H1 (cell line): ENCODE measurements around the gene NADK. TPM values are rescaled to one million over a fixed set of nuclear protein-coding genes. Genes with fewer than 3 reads are reported as not detected.
"Not testable (repeated sequence)": the region's sequence is repeated elsewhere in the genome, so short reads cannot be mapped to it uniquely, and the experiment has no call there.

ENCODE experiments used
- CTCF ChIA-PET: fragments of 300-600 bp; sonication (Branson Sonifier 250); formaldehyde crosslinking; loops from one replicate; lab custom pipeline; 2021; ENCODE audit not compliant: partially characterized antibody; lab: Charles Lee
- POLR2A ChIA-PET: fragments of 300-600 bp; sonication (Branson Sonifier 250); formaldehyde crosslinking; loops from one replicate; lab custom pipeline; 2021; ENCODE audit warnings: inconsistent platforms; ENCODE audit not compliant: partially characterized antibody; lab: Charles Lee
- DNase-seq, 2 experiments: peaks; one replicate each; pipeline versions ENCODE4 v3.0.0 to v3.0.0-alpha.2; 2010 to 2022; ENCODE audit warnings: low spot score in 2 of 2, low read depth in 1 of 2, mixed read lengths in 1 of 2
- FAIRE-seq: peaks from 2 replicates; lab custom pipeline; 2011; peaks lifted over from hg19 to GRCh38; lab: Jason Lieb, UNC
- H2AFZ ChIP-seq: 2 replicates; pipeline ENCODE4 v1.8.1; 2012; ENCODE audit warnings: low read length, inconsistent platforms
- H2AK5ac ChIP-seq: 2 replicates; pipeline ENCODE4 v1.6.1; 2013; ENCODE audit warnings: low read depth, low read length
- H2BK120ac ChIP-seq: replicated peaks from 2 replicates; pipeline ENCODE3; 2013; ENCODE audit warnings: low read depth, low read length, inconsistent platforms
- H2BK12ac ChIP-seq: 2 replicates; pipeline ENCODE4 v1.6.1; 2013; ENCODE audit warnings: low read depth, low read length
- H2BK15ac ChIP-seq: 2 replicates; pipeline ENCODE4 v1.6.1; 2013; ENCODE audit warnings: low read length
- H2BK20ac ChIP-seq: 2 replicates; pipeline ENCODE4 v1.6.1; 2013; ENCODE audit warnings: low read length
- H2BK5ac ChIP-seq: 2 replicates; pipeline ENCODE4 v1.6.1; 2013; ENCODE audit warnings: low read depth, low read length
- H3K14ac ChIP-seq: 2 replicates; pipeline ENCODE4 v1.6.1; 2013; ENCODE audit warnings: inconsistent platforms; ENCODE audit not compliant: insufficient read length
- H3K18ac ChIP-seq: 2 replicates; pipeline ENCODE4 v1.6.1; 2013; ENCODE audit warnings: low read length; ENCODE audit errors: extremely low read depth
- H3K23ac ChIP-seq: 2 replicates; pipeline ENCODE4 v1.6.1; 2013; ENCODE audit warnings: inconsistent platforms; ENCODE audit not compliant: insufficient read length
- H3K23me2 ChIP-seq: 2 replicates; pipeline ENCODE4 v1.6.1; 2013; ENCODE audit warnings: low read depth, low read length
- H3K27ac ChIP-seq: 2 replicates; pipeline ENCODE4 v1.6.1; 2011; ENCODE audit warnings: low read depth, low read length, inconsistent platforms
- H3K27me3 ChIP-seq, 4 experiments: replicated peaks in 1 of 4; 1 replicate in 1 of 4; 2 replicates in 3 of 4; pipeline versions ENCODE4 v1.6.1 to v1.8.1; 2011 to 2013; ENCODE audit warnings: low read length in 3 of 4, mild to moderate bottlenecking in 3 of 4, inconsistent platforms in 2 of 4, mixed read lengths in 2 of 4, moderate library complexity in 1 of 4; ENCODE audit not compliant: control insufficient read depth in 3 of 4, insufficient read depth in 3 of 4; ENCODE audit errors: extremely low read depth in 1 of 4
- H3K36me3 ChIP-seq, 4 experiments: 2 replicates each; pipeline versions ENCODE4 v1.6.1 to v1.8.1; 2011 to 2013; ENCODE audit warnings: mild to moderate bottlenecking in 4 of 4, low read length in 3 of 4, moderate library complexity in 2 of 4, control low read depth in 1 of 4, inconsistent platforms in 1 of 4; ENCODE audit not compliant: insufficient read depth in 4 of 4, control insufficient read depth in 2 of 4
- H3K4ac ChIP-seq: replicated peaks from 2 replicates; pipeline ENCODE3; 2013; ENCODE audit warnings: low read length, low read depth, mixed read lengths, inconsistent platforms; ENCODE audit not compliant: insufficient read length
- H3K4me1 ChIP-seq, 4 experiments: replicated peaks in 1 of 4; 1 replicate in 1 of 4; 2 replicates in 3 of 4; pipeline versions ENCODE4 v1.6.1 to v1.8.1; 2011 to 2013; ENCODE audit warnings: low read length in 3 of 4, inconsistent platforms in 2 of 4, mixed read lengths in 1 of 4; ENCODE audit not compliant: insufficient read depth in 4 of 4, control insufficient read depth in 3 of 4
- H3K4me2 ChIP-seq, 2 experiments: 2 replicates each; pipeline versions ENCODE4 v1.6.1 to v1.8.1; 2011 to 2013; ENCODE audit warnings: low read depth in 2 of 2, low read length in 2 of 2, control low read depth in 1 of 2, inconsistent platforms in 1 of 2, mild to moderate bottlenecking in 1 of 2; ENCODE audit not compliant: insufficient read depth in 1 of 2
- H3K4me3 ChIP-seq, 4 experiments: fragments of 200-600, 300-600 bp in 1 of 4; sonication (generic), shearing (Covaris generic), sonication (Bioruptor Twin) in 1 of 4; 2 replicates each; pipeline versions ENCODE4 v1.5.1 to v1.8.1; 2011 to 2016; ENCODE audit warnings: low read length in 4 of 4, low read depth in 3 of 4, control low read depth in 2 of 4, inconsistent platforms in 2 of 4, mild to moderate bottlenecking in 2 of 4, mixed read lengths in 1 of 4, moderate library complexity in 1 of 4; ENCODE audit not compliant: insufficient read depth in 2 of 4; ENCODE audit errors: extremely low read depth in 1 of 4
- H3K56ac ChIP-seq: replicated peaks from 2 replicates; pipeline ENCODE3; 2013; ENCODE audit warnings: low read depth, mild to moderate bottlenecking, mixed read lengths, low read length, inconsistent platforms; ENCODE audit not compliant: insufficient read length
- H3K79me1 ChIP-seq: 2 replicates; pipeline ENCODE4 v1.6.1; 2013; ENCODE audit warnings: low read depth, low read length, control low read depth
- H3K79me2 ChIP-seq, 2 experiments: 2 replicates each; pipeline versions ENCODE4 v1.6.1 to v1.8.1; 2012 to 2013; ENCODE audit warnings: low read length in 2 of 2, mild to moderate bottlenecking in 2 of 2, inconsistent platforms in 1 of 2; ENCODE audit not compliant: insufficient read depth in 2 of 2, control insufficient read depth in 1 of 2
- H3K9ac ChIP-seq, 4 experiments: replicated peaks in 1 of 4; 1 replicate in 1 of 4; 2 replicates in 3 of 4; pipeline versions ENCODE4 v1.6.1 to v1.8.1; 2011 to 2013; ENCODE audit warnings: low read depth in 3 of 4, low read length in 3 of 4, control low read depth in 2 of 4, mild to moderate bottlenecking in 2 of 4, moderate library complexity in 2 of 4, inconsistent platforms in 1 of 4; ENCODE audit errors: extremely low read depth in 1 of 4
- H3K9me3 ChIP-seq, 2 experiments: 2 replicates each; pipeline versions ENCODE4 v1.6.1 to v1.8.1; 2012 to 2013; ENCODE audit warnings: mild to moderate bottlenecking in 2 of 2, moderate library complexity in 2 of 2, control low read depth in 1 of 2, inconsistent platforms in 1 of 2, low read depth in 1 of 2, low read length in 1 of 2, mixed read lengths in 1 of 2; ENCODE audit not compliant: insufficient read depth in 2 of 2
- H4K20me1 ChIP-seq, 2 experiments: replicated peaks in 1 of 2; 2 replicates each; pipeline versions ENCODE3 to v1.8.1; 2011 to 2013; ENCODE audit warnings: inconsistent platforms in 2 of 2, low read length in 2 of 2, mild to moderate bottlenecking in 1 of 2; ENCODE audit not compliant: insufficient read depth in 2 of 2, control insufficient read depth in 1 of 2
- H4K5ac ChIP-seq: 2 replicates; pipeline ENCODE4 v1.6.1; 2013; ENCODE audit warnings: low read length, low read depth, mixed read lengths, inconsistent platforms; ENCODE audit not compliant: insufficient read length
- H4K8ac ChIP-seq: 2 replicates; pipeline ENCODE4 v1.8.0; 2013; ENCODE audit warnings: mild to moderate bottlenecking, moderate library complexity, low read length, inconsistent platforms; ENCODE audit not compliant: insufficient read depth; ENCODE audit errors: extremely low read depth
- H4K91ac ChIP-seq: replicated peaks from 2 replicates; pipeline ENCODE3; 2013; ENCODE audit warnings: low read length, mixed read lengths, inconsistent platforms; ENCODE audit not compliant: insufficient read length
- WGBS, 2 experiments: shearing (Covaris generic) in 1 of 2; methylation state at CpG; one replicate each; pipeline versions ENCODE4 v1.1.6 to v1.1.7; 2013 to 2015; ENCODE audit warnings: low lambda C conversion rate in 2 of 2, mixed read lengths in 2 of 2, inconsistent platforms in 1 of 2, low coverage in 1 of 2, missing lambda C conversion rate in 1 of 2; ENCODE audit not compliant: insufficient replicate concordance in 2 of 2, insufficient coverage in 1 of 2, insufficient read length in 1 of 2; ENCODE audit errors: extremely low coverage in 1 of 2, missing lambda C conversion rate in 1 of 2; 5-methylcytosine and 5-hydroxymethylcytosine counted together
- polyA plus RNA-seq, 7 experiments: library from polyadenylated mRNA; depleted of rRNA in 3 of 7; stranded (reverse) in 5 of 7; unstranded in 2 of 7; fragments of >200 nt in 5 of 7; fragments of 200-250 nt in 2 of 7; gene quantifications; 1 replicate in 5 of 7; 2 replicates in 1 of 7; 4 replicates in 1 of 7; pipeline versions ENCODE4 v1.2.1 to v1.2.3, GENCODE V29; 2011 to 2013; ENCODE audit warnings: missing spikeins in 2 of 7, mixed read lengths in 2 of 7
- total RNA-seq: library from RNA; stranded (reverse); fragmentation: NEBNext Ultra II Directional; extraction: Animal tissue kit (Norgen Biotek cat#: 25700); gene quantifications from 2 replicates; pipeline ENCODE4 v1.2.1, GENCODE V29; 2021

Gene NADK
- total and polyA plus RNA-seq, 2 of the 8 experiments (the other 6 are each of a cell fraction or from before 2014, with no cell fraction given), result 78.0 to 89.7 TPM

DNA sequence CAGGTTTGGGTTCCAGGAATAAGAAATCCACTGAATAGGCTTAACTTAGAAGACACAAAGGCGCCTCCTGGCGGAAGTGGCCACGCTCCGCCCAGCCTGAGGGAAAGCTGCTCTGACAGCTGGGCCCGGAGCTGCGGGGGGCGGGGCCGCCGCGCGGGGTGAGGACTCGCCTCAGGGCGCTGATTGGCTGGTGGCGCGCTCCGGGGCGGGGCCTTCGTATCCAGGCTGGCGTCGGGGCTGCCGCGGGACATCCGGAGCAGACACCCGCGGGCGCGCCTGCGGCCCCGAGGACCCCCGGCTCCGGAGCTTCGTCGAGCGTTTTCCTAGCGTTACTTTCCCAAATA, 31.7 kb downstream of the NADK start:
- peak overlapping the region in 1 of 2 experiments; percentile 45; a peak in 1 of 4 replicates for H3K4me2 ChIP-seq
- H2BK20ac ChIP-seq, H3K27ac ChIP-seq, H3K23ac ChIP-seq, H2AK5ac ChIP-seq, H3K27me3 ChIP-seq, H3K79me1 ChIP-seq, H3K4me1 ChIP-seq, H4K8ac ChIP-seq, DNase-seq, H4K20me1 ChIP-seq, H3K23me2 ChIP-seq, H2BK5ac ChIP-seq, H3K9ac ChIP-seq, H2BK120ac ChIP-seq, H2BK15ac ChIP-seq, H3K79me2 ChIP-seq, H3K14ac ChIP-seq, H3K18ac ChIP-seq, H3K9me3 ChIP-seq, H2BK12ac ChIP-seq, FAIRE-seq, H4K5ac ChIP-seq, H3K36me3 ChIP-seq, CTCF ChIA-PET, H2AFZ ChIP-seq, H3K4ac ChIP-seq, H3K56ac ChIP-seq, H4K91ac ChIP-seq: not testable (repeated sequence)
- POLR2A ChIA-PET, result interaction anchor here (0.7 kb wide), 1 partner anchor 49 kb away, joined by 3 read pairs; no protein-coding TSS in a partner anchor
- WGBS, 2 experiments, result no CpG with 5 or more reads among the region's 35 CpGs
- H3K4me3 ChIP-seq, result peak overlapping the region in 2 of 4 experiments; percentile 59 to 62; a peak in 4 of 8 replicates
